C4-2B (cell line): ENCODE measurements around the gene TNFSF8.

Source experiments
- H3K27ac ChIP-seq: fragments of 450-650 bp; 2 replicates; pipeline ENCODE4 v1.5.1; 2017
- ZFX ChIP-seq: fragments of 450-650 bp; IDR thresholded peaks from 2 replicates; pipeline ENCODE4 v1.6.1; 2017
- TF ChIP-seq, protein P1 (sequence below): fragments of 450-650 bp; conservative IDR thresholded peaks from 2 replicates; pipeline ENCODE4 v1.5.1; 2017; ENCODE audit warnings: mild to moderate bottlenecking

The TNFSF8 gene

DNA sequence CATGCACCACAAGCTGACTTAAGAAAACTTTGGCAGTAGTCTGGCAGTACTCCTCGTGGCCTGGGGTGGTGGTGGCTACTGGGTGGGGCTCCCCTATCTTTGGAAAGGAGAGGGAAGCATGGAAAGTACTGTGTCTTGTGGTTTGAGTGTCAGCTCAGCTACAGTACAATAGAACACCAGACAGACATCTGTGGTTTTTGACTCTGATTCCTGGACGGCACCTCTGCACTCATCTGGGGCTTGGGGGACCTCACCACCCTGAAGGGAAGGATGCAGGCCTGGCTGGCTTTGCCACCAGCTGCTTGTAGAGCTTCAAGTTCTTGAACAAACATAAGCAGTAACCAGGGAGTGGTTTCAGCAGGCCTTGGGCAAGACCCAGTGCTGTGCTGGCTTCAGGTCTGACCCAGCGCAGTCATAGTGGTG lies 40.6 kb downstream of the TNFSF8 start:
- no peak overlapping the region for H3K27ac ChIP-seq
- TF ChIP-seq, protein P1, sequence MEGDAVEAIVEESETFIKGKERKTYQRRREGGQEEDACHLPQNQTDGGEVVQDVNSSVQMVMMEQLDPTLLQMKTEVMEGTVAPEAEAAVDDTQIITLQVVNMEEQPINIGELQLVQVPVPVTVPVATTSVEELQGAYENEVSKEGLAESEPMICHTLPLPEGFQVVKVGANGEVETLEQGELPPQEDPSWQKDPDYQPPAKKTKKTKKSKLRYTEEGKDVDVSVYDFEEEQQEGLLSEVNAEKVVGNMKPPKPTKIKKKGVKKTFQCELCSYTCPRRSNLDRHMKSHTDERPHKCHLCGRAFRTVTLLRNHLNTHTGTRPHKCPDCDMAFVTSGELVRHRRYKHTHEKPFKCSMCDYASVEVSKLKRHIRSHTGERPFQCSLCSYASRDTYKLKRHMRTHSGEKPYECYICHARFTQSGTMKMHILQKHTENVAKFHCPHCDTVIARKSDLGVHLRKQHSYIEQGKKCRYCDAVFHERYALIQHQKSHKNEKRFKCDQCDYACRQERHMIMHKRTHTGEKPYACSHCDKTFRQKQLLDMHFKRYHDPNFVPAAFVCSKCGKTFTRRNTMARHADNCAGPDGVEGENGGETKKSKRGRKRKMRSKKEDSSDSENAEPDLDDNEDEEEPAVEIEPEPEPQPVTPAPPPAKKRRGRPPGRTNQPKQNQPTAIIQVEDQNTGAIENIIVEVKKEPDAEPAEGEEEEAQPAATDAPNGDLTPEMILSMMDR = no peak
- TF ChIP-seq ZFX = no peak

DNA sequence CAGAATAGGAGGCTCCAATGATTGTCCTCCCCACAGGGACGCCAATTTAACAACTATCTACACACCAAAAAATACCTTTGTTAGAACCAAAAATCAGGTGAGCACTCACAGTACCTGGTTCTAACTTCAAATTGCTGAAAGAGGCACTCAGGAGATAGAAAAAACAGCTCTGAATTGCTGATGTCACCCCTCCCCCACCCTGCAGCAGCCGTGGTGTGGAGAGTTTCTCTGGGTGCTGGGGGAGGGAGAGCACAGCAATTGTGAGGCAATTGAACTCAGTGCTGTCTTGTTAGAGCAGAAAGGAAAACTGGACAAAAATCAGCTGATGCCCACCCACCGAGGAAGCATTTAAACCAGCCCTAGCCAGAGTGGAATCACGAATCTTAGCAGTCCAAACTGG lies 41.8 kb downstream of the TNFSF8 start:
- TF ChIP-seq, protein P1 = no peak
- TF ChIP-seq ZFX = no peak

DNA sequence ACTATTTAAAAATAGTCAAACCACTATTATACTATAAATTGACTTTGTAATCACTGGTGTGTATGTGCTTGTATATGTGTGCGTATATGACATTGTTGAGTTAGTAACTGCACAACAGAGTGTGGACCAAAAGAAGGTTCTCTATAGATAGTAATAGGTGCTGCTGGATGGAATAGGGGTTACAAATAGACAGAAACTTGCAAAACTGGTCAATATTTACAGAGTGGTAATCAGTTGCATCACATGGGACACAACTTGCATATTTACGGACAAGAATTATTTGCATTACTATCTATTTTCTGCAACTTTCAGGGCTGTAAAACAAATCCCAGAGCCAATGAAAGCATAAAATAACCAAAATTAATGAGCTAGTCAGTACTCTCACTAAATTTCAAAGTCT lies 42.4 kb downstream of the TNFSF8 start:
- TF ChIP-seq ZFX = no peak
- TF ChIP-seq, protein P1 = no peak

More for the DNA sequence above, 41.8 kb downstream of the TNFSF8 start:
- peak overlapping the region; percentile 1; the same call in 1 of the 2 replicates for H3K27ac ChIP-seq

DNA sequence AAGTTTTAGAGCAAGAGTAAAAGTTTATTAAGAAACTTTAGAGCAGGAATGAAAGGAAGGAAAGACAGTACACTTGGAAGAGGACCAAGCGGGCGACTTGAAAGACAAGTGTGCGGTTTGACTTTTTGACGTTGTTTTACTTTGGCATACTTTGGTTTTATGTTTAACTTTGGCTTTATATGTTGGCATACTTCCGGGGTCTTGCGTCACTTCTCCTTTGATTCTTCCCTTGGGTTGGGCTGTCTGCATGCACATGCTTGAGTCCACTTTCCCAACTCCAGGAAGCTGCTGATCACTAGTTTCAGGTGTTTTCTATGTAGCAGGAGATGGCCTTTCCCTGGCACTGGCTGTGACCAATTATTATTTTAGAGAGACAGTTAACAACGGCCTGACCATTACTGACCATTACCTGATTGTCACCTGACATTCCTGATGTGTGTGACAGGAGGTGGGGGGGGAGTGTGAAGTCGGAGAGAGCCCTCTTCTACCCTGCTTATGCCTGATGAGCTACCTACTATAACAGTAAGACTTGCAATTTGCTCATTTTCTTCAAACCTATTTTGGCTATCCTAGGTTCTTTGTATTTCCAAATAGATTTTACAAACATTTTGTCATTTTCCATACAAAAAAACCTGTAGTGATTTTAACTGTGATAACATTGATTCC lies 45.5 kb downstream of the TNFSF8 start:
- TF ChIP-seq, protein P1 = no peak
- H3K27ac ChIP-seq = peak overlapping the region; percentile 48; the same call in 1 of the 2 replicates

More for the DNA sequence above, 42.4 kb downstream of the TNFSF8 start:
- H3K27ac ChIP-seq = no peak overlapping the region

DNA sequence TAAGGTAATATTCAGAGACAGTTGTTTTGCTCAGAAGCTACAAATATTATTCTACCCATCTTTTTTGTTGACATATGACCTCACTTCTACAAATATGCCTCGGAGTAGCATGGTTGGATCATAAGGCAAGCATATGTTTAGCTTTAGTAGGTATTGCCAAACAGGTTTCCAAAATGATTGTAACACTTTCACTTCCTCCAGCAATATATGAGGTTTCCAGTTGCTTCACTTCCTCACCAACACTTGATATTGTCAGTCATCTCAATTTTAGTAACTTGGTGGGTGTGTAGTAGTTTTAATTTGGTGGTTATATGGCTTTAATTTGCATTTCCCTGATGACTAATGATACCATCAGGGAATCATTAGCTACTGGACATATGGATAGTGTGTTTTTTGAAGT lies 46.7 kb downstream of the TNFSF8 start:
- TF ChIP-seq, protein P1 = no peak
- no peak for TF ChIP-seq ZFX
- H3K27ac ChIP-seq = no peak overlapping the region

DNA sequence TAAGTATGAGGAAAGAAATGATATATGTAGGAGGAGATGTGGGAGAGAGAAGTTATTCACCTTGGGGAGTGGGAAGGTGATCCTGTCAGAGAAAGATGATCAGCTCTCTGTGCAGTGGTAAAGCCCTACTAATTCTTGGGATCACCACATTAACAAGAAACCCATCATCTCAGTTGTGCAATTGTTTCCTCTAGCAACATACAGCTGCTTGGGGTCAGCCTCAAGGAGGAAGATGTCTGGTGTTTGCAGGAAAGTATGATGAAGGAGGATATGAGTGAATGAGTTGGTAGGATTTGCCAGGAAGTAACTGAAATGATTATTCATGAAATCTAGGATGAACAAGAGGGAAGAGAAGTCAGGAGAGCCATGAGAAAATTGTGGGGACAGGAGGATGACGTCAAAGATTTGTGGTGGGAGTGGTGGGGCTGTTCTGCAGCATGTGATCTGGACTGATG lies 50.1 kb downstream of the TNFSF8 start:
- no peak overlapping the region for H3K27ac ChIP-seq
- TF ChIP-seq ZFX = no peak
- TF ChIP-seq, protein P1 = no peak

DNA sequence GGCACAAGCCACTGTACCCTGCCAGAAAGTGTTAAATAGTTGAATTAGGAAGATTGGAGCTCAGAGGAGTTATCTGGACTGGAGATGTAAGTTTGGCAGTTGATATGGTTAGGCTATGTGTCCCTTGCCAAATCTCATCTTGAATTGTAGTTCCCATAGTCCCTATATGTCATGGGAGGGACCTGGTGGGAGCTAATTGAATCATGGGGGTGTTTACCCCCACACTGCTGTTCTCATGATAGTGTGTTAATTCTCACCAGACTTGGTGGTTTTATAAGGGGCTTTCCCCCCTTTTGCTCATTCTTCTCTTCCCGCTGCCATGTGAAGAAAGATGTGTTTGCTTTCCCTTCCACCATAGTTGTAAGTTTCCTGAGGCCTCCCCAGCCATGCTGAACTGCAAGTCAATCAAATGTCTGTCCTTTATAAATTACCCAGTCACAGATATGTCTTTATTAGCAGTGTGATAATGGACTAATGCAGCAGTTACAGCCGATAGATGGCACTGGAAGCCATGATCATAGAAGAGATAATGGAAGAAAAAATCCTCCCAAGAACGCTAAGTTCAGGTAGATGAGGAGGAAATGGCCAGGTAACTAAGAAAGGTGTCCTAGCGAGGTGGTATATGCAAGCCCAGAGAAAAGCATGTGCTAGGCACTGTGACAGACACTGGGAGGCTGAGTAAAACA lies 51.4 kb downstream of the TNFSF8 start:
- TF ChIP-seq, protein P1 = peak; percentile 31
- TF ChIP-seq ZFX = no peak

More for the DNA sequence above, 51.4 kb downstream of the TNFSF8 start:
- no peak overlapping the region for H3K27ac ChIP-seq
